WTC11 (cell line): ENCODE data around the gene ADAMTS12. TPM values are rescaled to one million over a fixed set of nuclear protein-coding genes. Genes with fewer than 3 reads are reported as not detected.

ENCODE experiments used
- ATAC-seq: fragments of 200-7000 bp; cut with Tn5 transposase; 2 replicates; pipeline ENCODE4 v1.10.0; 2021; ENCODE audit warnings: mild to moderate bottlenecking, moderate library complexity
- CTCF ChIA-PET: fragments of 300-600 bp; sonication (Branson Sonifier 250); formaldehyde crosslinking; loops from one replicate; lab custom pipeline; 2021; ENCODE audit warnings: antibody characterized with exemption; lab: Charles Lee
- POLR2A ChIA-PET: fragments of 350-600 bp; sonication (Branson Sonifier 250); formaldehyde crosslinking; loops from one replicate; lab custom pipeline; 2021; ENCODE audit warnings: antibody characterized with exemption; lab: Charles Lee
- DNase-seq: peaks from one replicate; pipeline ENCODE4 v3.0.0; 2021; ENCODE audit warnings: low spot score
- H3K27ac Mint-ChIP-seq: 2 replicates; pipeline ENCODE4 v1.8.0; 2021; ENCODE audit warnings: mixed read lengths
- H3K27me3 Mint-ChIP-seq: 2 replicates; pipeline ENCODE4 v1.8.0; 2021; ENCODE audit warnings: low read depth, mild to moderate bottlenecking, moderate library complexity, mixed read lengths
- H3K36me3 Mint-ChIP-seq: 2 replicates; pipeline ENCODE4 v1.8.0; 2021; ENCODE audit warnings: mixed read lengths
- H3K4me1 Mint-ChIP-seq: 2 replicates; pipeline ENCODE4 v1.8.0; 2022; ENCODE audit warnings: mixed read lengths
- H3K4me3 Mint-ChIP-seq: 2 replicates; pipeline ENCODE4 v1.8.0; 2021; ENCODE audit warnings: mild to moderate bottlenecking, moderate library complexity, mixed read lengths
- H3K9me3 Mint-ChIP-seq: 2 replicates; pipeline ENCODE4 v1.8.0; 2021; ENCODE audit warnings: mixed read lengths
- ATF1 ChIP-seq: sonication (generic); formaldehyde crosslinking; IDR thresholded peaks from 2 replicates; pipeline ENCODE4 v1.8.1; 2023; ENCODE audit warnings: mild to moderate bottlenecking, moderate library complexity, missing genetic modification reagents
- CDX4 ChIP-seq: fragments of 250-450 bp; sonication (Bioruptor Pico); IDR thresholded peaks from 2 replicates; pipeline ENCODE4 v1.9.0; 2021; ENCODE audit warnings: moderate library complexity, mild to moderate bottlenecking, inconsistent platforms, borderline replicate concordance
- E2F5 ChIP-seq: sonication (generic); formaldehyde crosslinking; IDR thresholded peaks from 2 replicates; pipeline ENCODE4 v1.8.1; 2022; ENCODE audit warnings: mild to moderate bottlenecking, moderate library complexity, missing genetic modification reagents
- FOXK1 ChIP-seq: sonication (generic); formaldehyde crosslinking; IDR thresholded peaks from 2 replicates; pipeline ENCODE4 v1.8.0; 2022; ENCODE audit warnings: mild to moderate bottlenecking, moderate library complexity, missing genetic modification reagents
- FOXP1 ChIP-seq: sonication (generic); formaldehyde crosslinking; IDR thresholded peaks from 2 replicates; pipeline ENCODE4 v1.8.0; 2022; ENCODE audit warnings: missing genetic modification reagents, mild to moderate bottlenecking, moderate library complexity, borderline replicate concordance
- HMGXB4 ChIP-seq: sonication (generic); formaldehyde crosslinking; IDR thresholded peaks from 2 replicates; pipeline ENCODE4 v1.8.1; 2023; ENCODE audit warnings: mild to moderate bottlenecking, moderate library complexity, missing genetic modification reagents
- MYBL2 ChIP-seq: sonication (generic); formaldehyde crosslinking; IDR thresholded peaks from 2 replicates; pipeline ENCODE4 v1.8.1; 2023; ENCODE audit warnings: mild to moderate bottlenecking, moderate library complexity, missing genetic modification reagents
- NR1H2 ChIP-seq: sonication (generic); formaldehyde crosslinking; IDR thresholded peaks from 2 replicates; pipeline ENCODE4 v1.9.0; 2021; ENCODE audit warnings: mild to moderate bottlenecking, moderate library complexity, missing genetic modification reagents
- NR2C2 ChIP-seq: sonication (generic); formaldehyde crosslinking; IDR thresholded peaks from 2 replicates; pipeline ENCODE4 v1.8.0; 2022; ENCODE audit warnings: mild to moderate bottlenecking, missing genetic modification reagents
- PRDM15 ChIP-seq: sonication (generic); formaldehyde crosslinking; IDR thresholded peaks from 2 replicates; pipeline ENCODE4 v1.8.0; 2022; ENCODE audit warnings: missing genetic modification reagents
- SMAD4 ChIP-seq: sonication (generic); formaldehyde crosslinking; IDR thresholded peaks from 2 replicates; pipeline ENCODE4 v1.8.0; 2022; ENCODE audit warnings: mild to moderate bottlenecking, missing genetic modification reagents
- TEAD1 ChIP-seq: sonication (generic); formaldehyde crosslinking; IDR thresholded peaks from 2 replicates; pipeline ENCODE4 v1.8.0; 2022; ENCODE audit warnings: mild to moderate bottlenecking, missing genetic modification reagents
- TEAD4 ChIP-seq: sonication (generic); formaldehyde crosslinking; IDR thresholded peaks from 2 replicates; pipeline ENCODE4 v1.8.0; 2022; ENCODE audit warnings: mild to moderate bottlenecking, missing genetic modification reagents
- USF1 ChIP-seq: sonication (generic); formaldehyde crosslinking; IDR thresholded peaks from 2 replicates; pipeline ENCODE4 v1.8.0; 2022; ENCODE audit warnings: mild to moderate bottlenecking, missing genetic modification reagents
- ZNF232 ChIP-seq: sonication (generic); formaldehyde crosslinking; IDR thresholded peaks from 2 replicates; pipeline ENCODE4 v1.8.0; 2022; ENCODE audit warnings: mild to moderate bottlenecking, missing genetic modification reagents
- ZNF512 ChIP-seq: sonication (generic); formaldehyde crosslinking; IDR thresholded peaks from 2 replicates; pipeline ENCODE4 v1.8.1; 2022; ENCODE audit warnings: missing genetic modification reagents, borderline replicate concordance
- ZSCAN18 ChIP-seq: fragments of 250-450 bp; sonication (Bioruptor Pico); IDR thresholded peaks from 2 replicates; pipeline ENCODE4 v2.1.2; 2022; ENCODE audit warnings: mild to moderate bottlenecking, moderate library complexity
- total RNA-seq: library from RNA; stranded (reverse); gene quantifications from 3 replicates; pipeline ENCODE4 v1.2.3, GENCODE V29; 2021

ADAMTS12 gene
- total RNA-seq, 1 experiment from 2014 or later: 13.5 TPM

- no peaks in the 10 kb centered on the region for H3K36me3 Mint-ChIP-seq
- ATAC-seq: no peak
- peaks cover 29% of the 10 kb centered on the region for H3K27me3 Mint-ChIP-seq
Observed at GRCh38 chr5:33939556-33940262, 47.9 kb upstream of the ADAMTS12 start.

GRCh38 chr5:33938881-33939280 lies 47.1 kb upstream of the ADAMTS12 start:
- no peaks in the 10 kb centered on the region for H3K36me3 Mint-ChIP-seq
- H3K27ac Mint-ChIP-seq: no peak overlapping the region
- no peak overlapping the region for H3K4me3 Mint-ChIP-seq
- no peak for DNase-seq
- H3K27me3 Mint-ChIP-seq: peaks cover 29% of the 10 kb centered on the region
- peaks cover 22% of the 10 kb centered on the region; the same call in 1 of the 2 replicates for H3K4me1 Mint-ChIP-seq
- POLR2A ChIA-PET: no interaction called here
- TF ChIP-seq PRDM15 (CRISPR knock-in tag): no peak
- TF ChIP-seq CDX4 (CRISPR knock-in tag): no peak
- TF ChIP-seq ZNF232 (CRISPR knock-in tag): no peak
- no peak for TF ChIP-seq ZNF512 (CRISPR knock-in tag)
- no peak for TF ChIP-seq MYBL2 (CRISPR knock-in tag)
- no peak for TF ChIP-seq ATF1
- TF ChIP-seq NR2C2: no peak
- TF ChIP-seq FOXP1 (CRISPR knock-in tag): no peak
- no peak for TF ChIP-seq ZSCAN18 (CRISPR knock-in tag)
- CTCF ChIA-PET: interaction anchor here (0.6 to 2.7 kb wide), 2 partner anchors 31 to 226 kb away, joined by 3 to 16 read pairs; no protein-coding TSS in a partner anchor
- ATAC-seq: no peak
- no peaks in the 10 kb centered on the region for H3K9me3 Mint-ChIP-seq

More at GRCh38 chr5:33939556-33940262, 47.9 kb upstream of the ADAMTS12 start:
- peaks cover 26% of the 10 kb centered on the region for H3K4me1 Mint-ChIP-seq
- no peak for DNase-seq
- POLR2A ChIA-PET: no interaction called here
- H3K4me3 Mint-ChIP-seq: no peak overlapping the region
- TF ChIP-seq E2F5 (CRISPR knock-in tag) (no peak), NR1H2 (CRISPR knock-in tag) (no peak), SMAD4 (CRISPR knock-in tag) (no peak)
- CTCF ChIA-PET: interaction anchor here (0.6 to 2.7 kb wide), 2 partner anchors 30 to 227 kb away, joined by 3 to 16 read pairs; no protein-coding TSS in a partner anchor
- H3K9me3 Mint-ChIP-seq: no peaks in the 10 kb centered on the region
- no peak overlapping the region for H3K27ac Mint-ChIP-seq

GRCh38 chr5:33938507-33938796 lies 46.7 kb upstream of the ADAMTS12 start:
- Mint-ChIP-seq H3K36me3 (no peaks in the 10 kb centered on the region), H3K27me3 (peaks cover 29% of the 10 kb centered on the region), H3K9me3 (no peaks in the 10 kb centered on the region), H3K4me3 (no peak overlapping the region), H3K27ac (no peak overlapping the region), H3K4me1 (peaks cover 22% of the 10 kb centered on the region; the same call in 1 of the 2 replicates)
- DNase-seq (no peak), ATAC-seq (no peak)
- POLR2A ChIA-PET: no interaction called here
- CTCF ChIA-PET: interaction anchor here (2.7 kb wide), 1 partner anchor 31 kb away, joined by 16 read pairs; no protein-coding TSS in a partner anchor
- TF ChIP-seq FOXK1 (CRISPR knock-in tag) (no peak), TEAD4 (CRISPR knock-in tag) (no peak), HMGXB4 (no peak), TEAD1 (CRISPR knock-in tag) (no peak), USF1 (CRISPR knock-in tag) (no peak)
